MCF 10A (cell line): ENCODE measurements around the gene CNTNAP2. TPM values are rescaled to one million over a fixed set of nuclear protein-coding genes. Genes with fewer than 3 reads are reported as not detected.
A peak's percentile ranks its signal among the peaks of the same experiment; 100 is the strongest.

ENCODE experiments used
- BruUV-seq: library from RNA; stranded (reverse); fragments of 400-500 nt; replicated peaks from 2 replicates; lab custom pipeline; 2021; lab: Mats Ljungman, UMichigan
- CTCF ChIA-PET: fragments of 300-600 bp; sonication (Branson Sonifier 250); formaldehyde crosslinking; extraction: SDS; loops from one replicate; lab custom pipeline; 2021; ENCODE audit warnings: antibody characterized with exemption, inconsistent platforms; lab: Yijun Ruan, JAX
- POLR2A ChIA-PET: fragments of 300-600, 350-650 bp; sonication (Branson Sonifier 250); formaldehyde crosslinking; extraction: SDS; loops from one replicate; lab custom pipeline; 2020; ENCODE audit warnings: antibody characterized with exemption, inconsistent platforms; lab: Yijun Ruan, JAX
- DNase-seq: peaks from one replicate; pipeline ENCODE4 v3.0.0-alpha.2; 2018; ENCODE audit not compliant: unreplicated experiment
- H3K27ac Mint-ChIP-seq: one replicate; pipeline ENCODE4 v1.8.0; 2022; ENCODE audit warnings: mild to moderate bottlenecking, low read depth, mixed read lengths; ENCODE audit not compliant: unreplicated experiment
- H3K27me3 Mint-ChIP-seq: one replicate; pipeline ENCODE4 v1.8.0; 2022; ENCODE audit warnings: mixed read lengths; ENCODE audit not compliant: insufficient read depth, unreplicated experiment
- H3K36me3 Mint-ChIP-seq: one replicate; pipeline ENCODE4 v1.8.0; 2022; ENCODE audit warnings: mild to moderate bottlenecking, moderate library complexity, mixed read lengths; ENCODE audit not compliant: insufficient read depth, unreplicated experiment
- H3K4me1 Mint-ChIP-seq: one replicate; pipeline ENCODE4 v1.8.0; 2022; ENCODE audit warnings: mixed read lengths; ENCODE audit not compliant: insufficient read depth, unreplicated experiment
- H3K4me3 Mint-ChIP-seq: one replicate; pipeline ENCODE4 v1.8.0; 2022; ENCODE audit warnings: mild to moderate bottlenecking, moderate library complexity, mixed read lengths; ENCODE audit not compliant: unreplicated experiment
- H3K9me3 Mint-ChIP-seq: one replicate; pipeline ENCODE4 v1.8.0; 2022; ENCODE audit warnings: mixed read lengths; ENCODE audit not compliant: unreplicated experiment
- intact Hi-C: fragments of 100-400 bp; cut with micrococcal nuclease; formaldehyde crosslinking; loops from 2 replicates; pipeline ENCODE4 v1.14.1; 2022
- total RNA-seq: library from RNA; stranded (reverse); gene quantifications from 2 replicates; pipeline ENCODE4 v1.2.3, GENCODE V29; 2022
- TF ChIP-seq, protein P1 (sequence below): fragments of 200-600 bp; IDR thresholded peaks from one replicate; pipeline ENCODE4 v1.8.0; 2022; ENCODE audit warnings: antibody characterized with exemption, mild to moderate bottlenecking; ENCODE audit not compliant: unreplicated experiment

The CNTNAP2 gene
- total RNA-seq, 1 experiment from 2014 or later, result 1.1 TPM

DNA sequence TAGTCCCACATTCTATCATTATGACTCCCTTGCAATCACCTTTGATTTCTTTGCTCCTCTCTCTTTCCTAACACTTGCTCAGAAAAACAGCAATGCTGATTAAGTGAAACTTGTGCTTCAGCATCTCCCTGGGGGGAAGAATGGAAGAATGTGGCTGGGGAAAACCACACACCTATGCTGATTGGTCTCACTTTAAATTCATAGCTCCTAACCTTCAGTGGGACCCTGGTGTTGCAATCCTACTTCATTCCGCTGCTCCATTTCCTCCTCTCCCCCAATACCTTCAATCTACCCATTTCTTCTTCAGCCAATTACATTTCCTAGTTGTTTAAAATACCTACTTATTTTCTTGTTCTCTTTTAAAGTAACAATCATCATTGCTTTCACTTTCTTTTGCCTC lies 1307.3 kb downstream of the CNTNAP2 start:
- BruUV-seq, result no TSS peak

GRCh38 chr7:147428075-147428474 lies 1311.5 kb downstream of the CNTNAP2 start:
- TF ChIP-seq, protein P1, sequence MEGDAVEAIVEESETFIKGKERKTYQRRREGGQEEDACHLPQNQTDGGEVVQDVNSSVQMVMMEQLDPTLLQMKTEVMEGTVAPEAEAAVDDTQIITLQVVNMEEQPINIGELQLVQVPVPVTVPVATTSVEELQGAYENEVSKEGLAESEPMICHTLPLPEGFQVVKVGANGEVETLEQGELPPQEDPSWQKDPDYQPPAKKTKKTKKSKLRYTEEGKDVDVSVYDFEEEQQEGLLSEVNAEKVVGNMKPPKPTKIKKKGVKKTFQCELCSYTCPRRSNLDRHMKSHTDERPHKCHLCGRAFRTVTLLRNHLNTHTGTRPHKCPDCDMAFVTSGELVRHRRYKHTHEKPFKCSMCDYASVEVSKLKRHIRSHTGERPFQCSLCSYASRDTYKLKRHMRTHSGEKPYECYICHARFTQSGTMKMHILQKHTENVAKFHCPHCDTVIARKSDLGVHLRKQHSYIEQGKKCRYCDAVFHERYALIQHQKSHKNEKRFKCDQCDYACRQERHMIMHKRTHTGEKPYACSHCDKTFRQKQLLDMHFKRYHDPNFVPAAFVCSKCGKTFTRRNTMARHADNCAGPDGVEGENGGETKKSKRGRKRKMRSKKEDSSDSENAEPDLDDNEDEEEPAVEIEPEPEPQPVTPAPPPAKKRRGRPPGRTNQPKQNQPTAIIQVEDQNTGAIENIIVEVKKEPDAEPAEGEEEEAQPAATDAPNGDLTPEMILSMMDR, result no peak
- no peaks in the 10 kb centered on the region for H3K36me3 Mint-ChIP-seq
- H3K4me1 Mint-ChIP-seq, result no peaks in the 10 kb centered on the region
- no TSS peak for BruUV-seq
- H3K9me3 Mint-ChIP-seq, result no peaks in the 10 kb centered on the region
- POLR2A ChIA-PET, result no interaction called here
- no peak overlapping the region for H3K27ac Mint-ChIP-seq
- no peak overlapping the region for H3K4me3 Mint-ChIP-seq
- no peak for DNase-seq
- CTCF ChIA-PET, result interaction anchor here (0.6 kb wide), 1 partner anchor 546 kb away, joined by 3 read pairs; no protein-coding TSS in a partner anchor
- no peaks in the 10 kb centered on the region for H3K27me3 Mint-ChIP-seq
- intact Hi-C loops, result no loop called here

More for the DNA sequence above, 1307.3 kb downstream of the CNTNAP2 start:
- H3K27ac Mint-ChIP-seq, result no peak overlapping the region
- H3K36me3 Mint-ChIP-seq, result no peaks in the 10 kb centered on the region
- H3K4me3 Mint-ChIP-seq, result no peak overlapping the region
- no peaks in the 10 kb centered on the region for H3K9me3 Mint-ChIP-seq
- no peak for DNase-seq
- ChIA-PET CTCF (no interaction called here), POLR2A (no interaction called here)
- intact Hi-C loops, result no loop called here
- TF ChIP-seq, protein P1, result no peak
- H3K4me1 Mint-ChIP-seq, result no peaks in the 10 kb centered on the region
- no peaks in the 10 kb centered on the region for H3K27me3 Mint-ChIP-seq

GRCh38 chr7:147429961-147430360 lies 1313.4 kb downstream of the CNTNAP2 start:
- POLR2A ChIA-PET, result interaction anchor here (0.6 kb wide), 1 partner anchor 582 kb away, joined by 3 read pairs; no protein-coding TSS in a partner anchor
- CTCF ChIA-PET, result no interaction called here
- Mint-ChIP-seq H3K36me3 (no peaks in the 10 kb centered on the region), H3K9me3 (no peaks in the 10 kb centered on the region), H3K4me1 (no peaks in the 10 kb centered on the region), H3K27me3 (no peaks in the 10 kb centered on the region), H3K4me3 (no peak overlapping the region), H3K27ac (no peak overlapping the region)
- DNase-seq, result no peak
- BruUV-seq, result no TSS peak
- intact Hi-C loops, result loop anchor here (10.0 kb wide), 1 partner anchor 655 kb away; no protein-coding TSS in a partner anchor
- TF ChIP-seq, protein P1, result no peak

DNA sequence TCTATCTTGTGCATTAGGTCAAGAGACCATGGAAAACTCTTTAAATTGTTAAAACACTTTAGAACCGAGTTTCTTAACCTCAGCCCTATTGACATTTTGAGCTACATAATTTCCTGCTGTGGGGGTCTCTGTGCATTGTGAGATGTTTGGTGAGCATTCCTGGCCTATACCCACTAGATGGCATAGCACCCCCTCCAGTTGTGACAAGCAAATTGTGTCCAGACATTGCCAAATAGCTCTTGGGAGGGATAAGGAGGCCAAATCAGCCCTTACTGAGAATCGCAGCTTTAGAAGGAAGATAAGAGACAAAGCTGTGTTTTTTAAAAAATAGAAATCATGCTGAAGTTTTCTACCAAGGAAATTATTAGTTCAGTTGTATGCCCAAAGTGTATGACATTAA lies 1315.5 kb downstream of the CNTNAP2 start:
- H3K4me1 Mint-ChIP-seq, result no peaks in the 10 kb centered on the region
- TF ChIP-seq, protein P1, result no peak
- intact Hi-C loops, result loop anchor here (10.0 kb wide), 1 partner anchor 653 kb away; no protein-coding TSS in a partner anchor
- H3K36me3 Mint-ChIP-seq, result no peaks in the 10 kb centered on the region
- CTCF ChIA-PET, result interaction anchor here (1.7 kb wide), 1 partner anchor 19 kb away, joined by 4 read pairs; no protein-coding TSS in a partner anchor
- H3K27ac Mint-ChIP-seq, result no peak overlapping the region
- POLR2A ChIA-PET, result no interaction called here
- no peaks in the 10 kb centered on the region for H3K27me3 Mint-ChIP-seq
- peak; percentile 14 for DNase-seq
- H3K9me3 Mint-ChIP-seq, result no peaks in the 10 kb centered on the region
- BruUV-seq, result no TSS peak
- H3K4me3 Mint-ChIP-seq, result no peak overlapping the region
